Keratinocyte (primary cell): ENCODE measurements around the gene E2F7. TPM values are rescaled to one million over a fixed set of nuclear protein-coding genes. Genes with fewer than 3 reads are reported as not detected.

Experiments
- DNase-seq: peaks from one replicate; pipeline ENCODE4 v3.0.0-alpha.2; 2011; ENCODE audit warnings: low read depth, missing footprints, low spot score
- FAIRE-seq: peaks from 2 replicates; lab custom pipeline; 2011; peaks lifted over from hg19 to GRCh38; lab: Jason Lieb, UNC
- H2AFZ ChIP-seq: 2 replicates; pipeline ENCODE4 v1.6.0; 2012; ENCODE audit warnings: low read length, control low read depth, inconsistent platforms; ENCODE audit not compliant: control insufficient read depth
- H3K27ac ChIP-seq: 2 replicates; pipeline ENCODE4 v1.5.1; 2011; ENCODE audit warnings: low read length; ENCODE audit not compliant: control insufficient read depth, insufficient read depth
- H3K27me3 ChIP-seq: 3 replicates; pipeline ENCODE4 v1.6.0; 2011; ENCODE audit warnings: low read length; ENCODE audit not compliant: control insufficient read depth, insufficient read depth; ENCODE audit errors: extremely low read depth
- H3K36me3 ChIP-seq, 2 experiments: 2 replicates in 1 of 2; 3 replicates in 1 of 2; pipeline ENCODE4 v1.5.1; 2011; ENCODE audit warnings: low read length in 2 of 2, mild to moderate bottlenecking in 1 of 2; ENCODE audit not compliant: control insufficient read depth in 2 of 2, insufficient read depth in 2 of 2; ENCODE audit errors: extremely low read depth in 1 of 2
- H3K4me1 ChIP-seq: 3 replicates; pipeline ENCODE4 v1.5.1; 2011; ENCODE audit warnings: low read length; ENCODE audit not compliant: control insufficient read depth, insufficient read depth; ENCODE audit errors: extremely low read depth
- H3K4me2 ChIP-seq: 3 replicates; pipeline ENCODE4 v1.6.0; 2011; ENCODE audit warnings: low read depth, low read length; ENCODE audit not compliant: control insufficient read depth, insufficient read depth; ENCODE audit errors: extremely low read depth
- H3K4me3 ChIP-seq, 3 experiments: fragments of 200-600 bp in 1 of 3; sonication (generic) in 1 of 3; 2 replicates in 2 of 3; 3 replicates in 1 of 3; pipeline ENCODE4 v1.5.1; 2011 to 2016; ENCODE audit warnings: low read length in 3 of 3, mild to moderate bottlenecking in 3 of 3, control low read depth in 2 of 3, inconsistent platforms in 1 of 3, low read depth in 1 of 3, mixed read lengths in 1 of 3, mixed run types in 1 of 3, moderate library complexity in 1 of 3; ENCODE audit not compliant: control insufficient read depth in 2 of 3, insufficient read depth in 2 of 3; ENCODE audit errors: extremely low read depth in 1 of 3
- H3K79me2 ChIP-seq: 2 replicates; pipeline ENCODE4 v1.6.0; 2012; ENCODE audit warnings: low read length; ENCODE audit not compliant: control insufficient read depth, insufficient read depth
- H3K9ac ChIP-seq: 3 replicates; pipeline ENCODE4 v1.6.0; 2011; ENCODE audit warnings: low read length; ENCODE audit not compliant: control insufficient read depth, insufficient read depth; ENCODE audit errors: extremely low read depth
- H3K9me1 ChIP-seq: 3 replicates; pipeline ENCODE4 v1.6.0; 2011; ENCODE audit warnings: low read length; ENCODE audit not compliant: control insufficient read depth, insufficient read depth; ENCODE audit errors: extremely low read depth
- H3K9me3 ChIP-seq: 2 replicates; pipeline ENCODE4 v1.5.1; 2012; ENCODE audit warnings: low read depth, low read length; ENCODE audit not compliant: control insufficient read depth
- H4K20me1 ChIP-seq: 3 replicates; pipeline ENCODE4 v1.6.0; 2011; ENCODE audit warnings: low read length; ENCODE audit not compliant: control insufficient read depth, insufficient read depth; ENCODE audit errors: extremely low read depth
- CTCF ChIP-seq, 3 experiments: IDR thresholded peaks in 1 of 3; conservative IDR thresholded peaks in 1 of 3; optimal IDR thresholded peaks in 1 of 3; 2 replicates in 2 of 3; 3 replicates in 1 of 3; pipeline versions ENCODE3 to v1.5.1; 2011; ENCODE audit warnings: low read length in 3 of 3, mild to moderate bottlenecking in 3 of 3, moderate library complexity in 2 of 3, control low read depth in 1 of 3, inconsistent platforms in 1 of 3; ENCODE audit not compliant: insufficient read depth in 2 of 3; ENCODE audit errors: extremely low read depth in 1 of 3
- EZH2 ChIP-seq: IDR thresholded peaks from one replicate; pipeline ENCODE4 v1.6.1; 2012; ENCODE audit warnings: inconsistent platforms, mild to moderate bottlenecking, low read length, moderate library complexity
- dilution Hi-C: fragments of 300-500 bp; cut with MboI; formaldehyde crosslinking; loops from one replicate; pipeline ENCODE4 v1.7.0; 2020; ENCODE audit warnings: low sequenced_read_pairs; ENCODE audit not compliant: extremely low pct_ligation_motif_present
- polyA plus RNA-seq, 5 experiments: library from polyadenylated mRNA; depleted of rRNA in 3 of 5; stranded (reverse) in 3 of 5; stranded (forward) in 1 of 5; unstranded in 1 of 5; fragments of >200 nt; gene quantifications; 1 replicate in 1 of 5; 2 replicates in 3 of 5; 3 replicates in 1 of 5; pipeline versions ENCODE4 v1.2.1 to v1.2.3, GENCODE V29; 2011 to 2012; ENCODE audit warnings: missing spikeins in 2 of 5, low read depth in 1 of 5, low replicate concordance in 1 of 5

The E2F7 gene
- polyA plus RNA-seq, 1 donor (not counting 4 experiments of a cell fraction or from before 2014, with no cell fraction given): 9.9 TPM

DNA sequence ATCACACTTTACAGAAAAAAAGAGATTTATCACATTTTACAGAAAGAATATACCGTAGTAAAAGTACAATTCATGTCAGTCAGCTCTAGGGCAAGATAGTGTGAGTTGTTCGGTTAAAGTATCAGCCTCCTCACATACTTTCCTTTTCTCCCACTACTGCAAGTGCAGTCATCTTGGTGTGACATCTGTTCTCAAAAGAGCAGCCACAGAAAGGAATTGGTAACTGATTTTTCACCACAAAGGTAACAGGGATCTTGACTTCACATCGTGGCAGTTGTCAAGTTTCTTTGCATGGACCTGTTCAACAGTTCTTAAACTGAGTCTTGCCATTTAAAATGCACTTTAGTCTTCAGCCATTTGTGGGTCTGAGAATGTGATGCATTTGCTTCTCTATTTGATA is 5.0 kb upstream of the E2F7 start:
- FAIRE-seq: peak; percentile 26
- Histone ChIP-seq H3K9me1 (no peaks in the 10 kb centered on the region), H3K79me2 (no peaks in the 10 kb centered on the region), H4K20me1 (no peaks in the 10 kb centered on the region), H3K27ac (no peak overlapping the region), H3K4me2 (no peak overlapping the region), H3K36me3 (no peaks in the 10 kb centered on the region), H3K9ac (no peak overlapping the region), H2AFZ (no peak overlapping the region), H3K4me1 (peaks cover 4% of the 10 kb centered on the region), H3K4me3 (no peak overlapping the region), H3K27me3 (no peaks in the 10 kb centered on the region), H3K9me3 (no peaks in the 10 kb centered on the region)
- DNase-seq: no peak
- dilution Hi-C loops: no loop called here
- TF ChIP-seq CTCF (optimal IDR thresholded peaks at IDR 0.05 in 1 of 3, IDR thresholded peaks at IDR 0.05 in 1 of 3, conservative IDR thresholded peaks at IDR 0.05 in 1 of 3; ENCODE audit: extremely low read depth in 1 of 3, insufficient read depth in 2 of 3, low read length in 3 of 3) (no peak), EZH2 (no peak)

DNA sequence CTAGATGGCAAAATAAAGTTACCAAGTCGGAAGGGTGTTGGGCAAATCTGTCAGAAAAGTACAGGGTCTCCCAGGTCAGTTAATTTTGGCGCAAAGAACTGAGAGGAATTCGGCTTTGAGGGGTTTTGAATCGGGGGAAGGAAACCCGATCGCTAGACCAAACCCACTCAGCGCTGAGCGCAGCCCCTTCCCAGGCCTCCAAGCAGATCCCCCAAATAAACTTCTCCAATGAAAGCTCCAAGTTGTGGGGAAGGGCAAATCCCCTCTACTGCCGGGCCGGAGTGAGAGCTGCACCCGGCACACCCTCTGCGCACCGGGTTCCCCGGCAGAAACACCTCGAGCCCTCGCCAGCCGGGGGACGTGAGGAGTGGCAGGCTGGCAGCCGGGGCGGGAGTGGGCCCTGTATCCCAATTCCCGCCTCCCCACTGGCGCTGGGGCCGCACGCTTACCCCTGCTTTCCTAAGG is 441 bp downstream of the E2F7 start:
- H4K20me1 ChIP-seq: no peaks in the 10 kb centered on the region
- no peaks in the 10 kb centered on the region for H3K9me1 ChIP-seq
- H2AFZ ChIP-seq: peak overlapping the region; percentile 68
- H3K79me2 ChIP-seq: peaks cover 32% of the 10 kb centered on the region
- peaks cover 16% of the 10 kb centered on the region for H3K4me1 ChIP-seq
- dilution Hi-C loops: no loop called here
- no peaks in the 10 kb centered on the region for H3K9me3 ChIP-seq
- TF ChIP-seq CTCF (optimal IDR thresholded peaks at IDR 0.05 in 1 of 3, IDR thresholded peaks at IDR 0.05 in 1 of 3, conservative IDR thresholded peaks at IDR 0.05 in 1 of 3; ENCODE audit: extremely low read depth in 1 of 3, insufficient read depth in 2 of 3, low read length in 3 of 3) (no peak), EZH2 (no peak)
- H3K4me2 ChIP-seq: peak overlapping the region; percentile 82
- H3K27me3 ChIP-seq: no peaks in the 10 kb centered on the region
- DNase-seq (no peak), FAIRE-seq (no peak)
- H3K9ac ChIP-seq: peak overlapping the region; percentile 89
- peak overlapping the region; percentile 78 for H3K27ac ChIP-seq
- H3K36me3 ChIP-seq: peaks cover 2 to 8% of the 10 kb centered on the region in 2 experiments
- peak overlapping the region; percentile 82 to 92 (median 84) for H3K4me3 ChIP-seq
